Activated naive CD8-positive, alpha-beta T cell (primary cell): ENCODE results near the gene PDE9A.

Experiments used
- H3K27ac Mint-ChIP-seq: one replicate; pipeline ENCODE4 v1.8.0; 2021; ENCODE audit warnings: mixed read lengths
- H3K27me3 Mint-ChIP-seq: one replicate; pipeline ENCODE4 v1.8.0; 2021; ENCODE audit warnings: mixed read lengths
- H3K36me3 Mint-ChIP-seq: one replicate; pipeline ENCODE4 v1.8.0; 2021; ENCODE audit warnings: mixed read lengths
- H3K4me1 Mint-ChIP-seq: one replicate; pipeline ENCODE4 v1.8.0; 2021; ENCODE audit warnings: low read depth, mixed read lengths
- H3K4me3 Mint-ChIP-seq: one replicate; pipeline ENCODE4 v1.8.0; 2021; ENCODE audit warnings: mild to moderate bottlenecking, mixed read lengths
- H3K9me3 Mint-ChIP-seq: one replicate; pipeline ENCODE4 v1.8.0; 2021; ENCODE audit warnings: low read depth, mixed read lengths

The PDE9A gene

DNA sequence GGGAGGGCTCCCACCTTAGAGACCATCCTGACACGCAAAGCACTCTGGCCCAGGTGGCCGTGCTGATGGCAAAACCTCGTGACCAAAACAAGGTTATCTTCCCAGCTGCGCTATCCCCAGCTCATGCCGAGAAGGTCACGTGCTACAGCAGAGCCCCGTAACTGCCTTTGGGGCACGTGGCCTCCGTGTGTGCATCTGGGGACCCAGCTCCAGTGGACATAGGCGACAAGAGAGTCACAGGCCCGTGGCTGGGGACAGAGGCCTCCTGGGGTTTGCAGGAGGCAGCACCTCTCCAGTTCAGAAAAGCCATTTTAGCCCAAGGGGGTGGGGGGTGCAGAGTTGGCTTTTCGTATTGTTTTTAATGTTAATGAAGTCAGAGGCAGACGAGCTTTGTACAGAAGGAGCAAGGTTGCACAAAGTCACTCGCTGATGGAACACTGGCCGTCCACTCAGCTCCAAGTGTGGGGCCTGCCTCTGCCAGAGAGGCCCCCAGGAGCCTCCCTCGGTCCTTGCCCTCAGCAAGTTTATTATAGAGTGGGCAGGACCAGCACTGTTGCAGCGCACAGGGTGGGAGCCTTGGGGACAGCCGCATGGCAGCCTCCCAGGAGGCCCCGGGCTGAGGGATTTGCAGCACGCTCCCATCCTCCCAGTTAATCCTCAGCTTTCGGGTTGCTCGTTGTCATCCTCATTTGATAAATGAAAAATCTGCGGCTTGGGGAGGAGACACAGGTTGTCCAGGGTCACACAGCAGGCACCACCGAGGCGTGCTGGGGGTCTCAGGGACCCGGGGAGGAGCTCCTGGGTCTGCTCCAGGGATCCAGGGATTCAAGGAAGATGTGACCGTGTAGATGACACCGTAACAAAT, 8.0 kb upstream of the PDE9A start:
- no peak overlapping the region for H3K27ac Mint-ChIP-seq
- no peaks in the 10 kb centered on the region for H3K9me3 Mint-ChIP-seq
- H3K27me3 Mint-ChIP-seq = peaks cover 5% of the 10 kb centered on the region

GRCh38 chr21:42646076-42646825, 7.2 kb upstream of the PDE9A start:
- Mint-ChIP-seq H3K4me3 (no peak overlapping the region), H3K36me3 (no peaks in the 10 kb centered on the region), H3K27me3 (peaks cover 5% of the 10 kb centered on the region), H3K4me1 (no peaks in the 10 kb centered on the region), H3K9me3 (no peaks in the 10 kb centered on the region), H3K27ac (no peak overlapping the region)

More for the DNA sequence above, 8.0 kb upstream of the PDE9A start:
- no peaks in the 10 kb centered on the region for H3K4me1 Mint-ChIP-seq
- no peak overlapping the region for H3K4me3 Mint-ChIP-seq
- H3K36me3 Mint-ChIP-seq = no peaks in the 10 kb centered on the region

GRCh38 chr21:42646836-42647235, 6.6 kb upstream of the PDE9A start:
- Mint-ChIP-seq H3K4me1 (no peaks in the 10 kb centered on the region), H3K36me3 (no peaks in the 10 kb centered on the region), H3K4me3 (no peak overlapping the region), H3K27me3 (peaks cover 5% of the 10 kb centered on the region), H3K9me3 (no peaks in the 10 kb centered on the region), H3K27ac (no peak overlapping the region)

DNA sequence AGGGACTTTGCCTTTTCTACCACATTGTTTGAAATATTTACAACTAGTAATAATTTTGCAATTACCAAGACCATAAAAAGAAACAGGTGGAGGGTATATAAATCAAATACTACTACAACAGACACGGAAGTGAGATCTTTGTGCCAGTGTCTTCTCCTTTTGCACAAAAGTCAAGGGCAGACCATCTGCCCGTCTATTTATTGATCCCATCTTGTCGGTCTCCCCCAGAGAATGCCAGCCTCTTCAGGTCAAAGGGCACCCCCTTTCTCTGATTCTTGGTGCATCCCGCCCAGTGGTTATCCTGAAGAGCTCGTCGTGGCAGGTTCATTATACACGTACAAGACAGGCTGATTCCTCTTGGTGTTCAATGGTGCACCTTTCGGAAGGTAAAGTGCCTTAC, 4.8 kb upstream of the PDE9A start:
- H3K4me1 Mint-ChIP-seq = peaks cover 3% of the 10 kb centered on the region
- H3K9me3 Mint-ChIP-seq = no peaks in the 10 kb centered on the region
- no peak overlapping the region for H3K27ac Mint-ChIP-seq
- no peaks in the 10 kb centered on the region for H3K27me3 Mint-ChIP-seq
- no peak overlapping the region for H3K4me3 Mint-ChIP-seq
- no peaks in the 10 kb centered on the region for H3K36me3 Mint-ChIP-seq

DNA sequence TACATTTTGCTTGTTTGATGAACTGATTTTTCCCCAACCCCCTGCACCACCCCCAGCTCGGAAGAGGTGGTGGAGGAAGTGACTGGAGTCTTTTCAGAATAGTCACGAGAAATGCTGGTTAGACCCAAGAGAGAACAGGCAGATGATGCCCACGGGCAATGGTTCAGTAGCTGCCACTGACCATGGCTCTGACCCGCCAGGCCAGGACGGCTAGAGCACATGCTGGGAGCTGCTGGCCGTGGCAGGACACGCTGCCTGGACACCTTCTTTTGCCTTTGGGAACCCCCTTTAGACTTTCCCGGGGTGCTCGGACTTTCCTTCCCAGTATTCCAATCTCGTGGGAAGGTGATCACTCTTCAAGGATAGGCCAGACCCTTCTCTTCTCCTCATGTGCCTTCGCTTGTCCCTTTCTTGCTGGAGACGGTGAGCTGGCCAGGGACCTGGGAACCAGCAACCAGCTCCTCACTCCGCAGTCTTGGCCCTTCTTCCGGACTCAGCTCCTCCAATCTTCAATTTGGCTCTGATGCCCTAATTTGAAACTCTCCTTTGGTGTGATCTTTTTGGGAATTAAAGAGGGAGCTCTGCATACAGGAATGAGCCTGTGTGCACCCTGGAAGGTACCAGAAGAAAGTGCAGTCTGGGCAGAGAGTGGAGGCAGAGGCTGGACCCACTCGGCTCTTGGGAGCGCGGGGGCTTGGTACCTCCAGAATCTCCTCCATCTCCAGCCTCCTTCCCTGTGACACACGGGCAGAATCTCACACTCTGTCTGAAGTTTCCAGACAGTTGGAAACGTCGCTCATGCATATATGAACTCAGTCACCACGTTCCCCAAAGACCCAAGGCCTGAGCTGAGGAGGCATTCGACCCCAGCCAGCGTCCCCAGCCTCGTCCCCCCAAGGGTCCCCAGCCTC, 4.0 kb upstream of the PDE9A start:
- no peaks in the 10 kb centered on the region for H3K36me3 Mint-ChIP-seq
- H3K9me3 Mint-ChIP-seq = no peaks in the 10 kb centered on the region
- no peak overlapping the region for H3K4me3 Mint-ChIP-seq
- H3K27me3 Mint-ChIP-seq = no peaks in the 10 kb centered on the region
- H3K4me1 Mint-ChIP-seq = peaks cover 4% of the 10 kb centered on the region
- no peak overlapping the region for H3K27ac Mint-ChIP-seq

- no peaks in the 10 kb centered on the region for H3K36me3 Mint-ChIP-seq
- no peak overlapping the region for H3K4me3 Mint-ChIP-seq
- H3K27ac Mint-ChIP-seq = no peak overlapping the region
- no peaks in the 10 kb centered on the region for H3K9me3 Mint-ChIP-seq
- H3K27me3 Mint-ChIP-seq = no peaks in the 10 kb centered on the region
- peaks cover 10% of the 10 kb centered on the region for H3K4me1 Mint-ChIP-seq
Measured at GRCh38 chr21:42650033-42650370, 3.4 kb upstream of the PDE9A start.

GRCh38 chr21:42650441-42651421, 2.7 kb upstream of the PDE9A start:
- H3K4me3 Mint-ChIP-seq = peak overlapping the region; percentile 4
- no peaks in the 10 kb centered on the region for H3K9me3 Mint-ChIP-seq
- H3K27me3 Mint-ChIP-seq = no peaks in the 10 kb centered on the region
- no peaks in the 10 kb centered on the region for H3K36me3 Mint-ChIP-seq
- peaks cover 16% of the 10 kb centered on the region for H3K4me1 Mint-ChIP-seq
- H3K27ac Mint-ChIP-seq = no peak overlapping the region

- peaks cover 23% of the 10 kb centered on the region for H3K4me1 Mint-ChIP-seq
- no peak overlapping the region for H3K27ac Mint-ChIP-seq
- peak overlapping the region; percentile 48 for H3K4me3 Mint-ChIP-seq
- no peaks in the 10 kb centered on the region for H3K9me3 Mint-ChIP-seq
- no peaks in the 10 kb centered on the region for H3K36me3 Mint-ChIP-seq
- H3K27me3 Mint-ChIP-seq = no peaks in the 10 kb centered on the region
Measured at GRCh38 chr21:42651515-42652401, 1.7 kb upstream of the PDE9A start.

- Mint-ChIP-seq H3K27me3 (no peaks in the 10 kb centered on the region), H3K9me3 (no peaks in the 10 kb centered on the region), H3K27ac (peak overlapping the region; percentile 66), H3K36me3 (no peaks in the 10 kb centered on the region), H3K4me3 (peak overlapping the region; percentile 80), H3K4me1 (peaks cover 23% of the 10 kb centered on the region)
Measured at GRCh38 chr21:42652527-42653230, 742 bp upstream of the PDE9A start.

GRCh38 chr21:42654179-42654912, 925 bp downstream of the PDE9A start:
- Mint-ChIP-seq H3K4me1 (peaks cover 23% of the 10 kb centered on the region), H3K9me3 (no peaks in the 10 kb centered on the region), H3K27ac (peak overlapping the region; percentile 8), H3K4me3 (peak overlapping the region; percentile 60), H3K36me3 (no peaks in the 10 kb centered on the region), H3K27me3 (no peaks in the 10 kb centered on the region)

DNA sequence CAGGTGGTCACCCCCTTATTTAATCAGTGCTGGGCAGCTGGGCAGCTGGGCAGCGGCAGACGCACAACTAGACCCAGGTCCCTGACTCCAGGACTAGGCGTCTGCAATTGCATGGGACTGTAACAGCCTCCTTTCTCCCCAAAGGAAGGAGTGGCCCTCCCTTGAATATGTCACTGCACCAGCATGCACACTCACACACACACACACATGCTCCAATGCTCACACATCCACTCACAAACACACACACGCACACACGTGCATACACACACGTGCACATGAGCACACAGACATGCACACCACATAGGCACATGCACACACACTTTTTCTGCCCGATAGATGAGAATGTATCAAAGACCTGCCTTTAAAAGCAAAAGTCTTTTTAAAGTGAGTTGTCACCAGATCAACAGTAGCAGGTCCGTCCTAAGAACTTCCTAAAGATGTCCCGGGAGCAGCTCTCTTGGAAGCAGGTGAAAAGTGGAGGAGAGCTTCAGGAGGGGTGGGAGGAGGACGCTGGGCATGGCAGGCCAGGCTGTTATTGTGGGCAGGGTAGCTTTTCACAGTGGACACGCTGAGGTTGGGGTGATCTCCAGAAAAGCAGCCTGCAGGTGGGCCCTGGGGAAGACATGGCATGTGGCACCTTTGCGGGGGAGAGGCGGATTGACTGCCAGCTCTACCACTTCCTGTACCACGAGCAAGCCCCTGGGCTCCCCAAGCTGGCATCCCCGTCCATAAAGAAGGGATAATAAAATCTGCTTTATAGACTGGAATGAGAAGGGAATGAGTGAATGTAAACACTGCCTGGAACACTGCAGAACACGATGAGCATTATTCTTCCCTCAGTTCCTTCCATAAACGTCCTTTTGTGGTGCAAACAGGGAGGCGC, 1.7 kb downstream of the PDE9A start:
- peak overlapping the region; percentile 60 for H3K4me3 Mint-ChIP-seq
- H3K36me3 Mint-ChIP-seq = no peaks in the 10 kb centered on the region
- no peaks in the 10 kb centered on the region for H3K27me3 Mint-ChIP-seq
- peaks cover 23% of the 10 kb centered on the region for H3K4me1 Mint-ChIP-seq
- peak overlapping the region; percentile 8 for H3K27ac Mint-ChIP-seq
- no peaks in the 10 kb centered on the region for H3K9me3 Mint-ChIP-seq
